Measurements from ENCODE around the gene USP17L17.
"Not testable (repeated sequence)": the region's sequence is repeated elsewhere in the genome, so short reads cannot be mapped to it uniquely, and the experiment has no call there.

DNA sequence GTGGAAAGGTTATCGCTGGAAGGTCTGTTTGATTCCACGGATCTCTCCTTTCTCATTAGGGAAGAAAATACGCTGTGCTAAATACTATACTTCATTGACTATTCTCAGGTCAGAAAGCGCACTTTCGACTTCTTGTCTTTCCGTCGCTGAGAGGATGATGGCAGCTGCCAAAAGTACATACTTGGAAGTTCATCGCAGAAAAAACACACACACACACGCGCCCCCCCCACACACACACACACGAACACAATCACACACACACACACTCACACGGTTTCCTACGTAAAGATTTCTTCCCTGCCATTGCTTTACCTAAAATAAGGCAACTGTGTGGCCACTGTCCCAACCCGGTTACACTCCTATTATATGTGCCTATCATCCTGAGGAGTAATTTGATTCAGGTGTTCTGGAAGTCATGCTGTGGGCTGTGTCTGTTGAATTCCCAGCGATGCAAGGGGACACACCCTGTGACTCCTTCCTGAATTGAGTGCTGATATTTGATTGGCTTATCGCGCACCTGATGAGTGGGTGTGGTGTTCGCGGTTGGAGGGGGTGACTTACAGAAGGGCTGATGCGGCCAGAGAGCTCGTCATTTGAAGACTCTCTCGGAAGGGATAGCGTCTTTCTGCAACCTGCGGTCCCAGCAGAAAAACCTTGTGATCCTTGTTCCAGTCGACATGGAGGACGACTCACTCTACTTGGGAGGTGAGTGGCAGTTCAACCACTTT is 4.4 kb downstream of the USP17L17 start, which contains the start of gene USP17L18:
- TF ChIP-seq, protein P1, sequence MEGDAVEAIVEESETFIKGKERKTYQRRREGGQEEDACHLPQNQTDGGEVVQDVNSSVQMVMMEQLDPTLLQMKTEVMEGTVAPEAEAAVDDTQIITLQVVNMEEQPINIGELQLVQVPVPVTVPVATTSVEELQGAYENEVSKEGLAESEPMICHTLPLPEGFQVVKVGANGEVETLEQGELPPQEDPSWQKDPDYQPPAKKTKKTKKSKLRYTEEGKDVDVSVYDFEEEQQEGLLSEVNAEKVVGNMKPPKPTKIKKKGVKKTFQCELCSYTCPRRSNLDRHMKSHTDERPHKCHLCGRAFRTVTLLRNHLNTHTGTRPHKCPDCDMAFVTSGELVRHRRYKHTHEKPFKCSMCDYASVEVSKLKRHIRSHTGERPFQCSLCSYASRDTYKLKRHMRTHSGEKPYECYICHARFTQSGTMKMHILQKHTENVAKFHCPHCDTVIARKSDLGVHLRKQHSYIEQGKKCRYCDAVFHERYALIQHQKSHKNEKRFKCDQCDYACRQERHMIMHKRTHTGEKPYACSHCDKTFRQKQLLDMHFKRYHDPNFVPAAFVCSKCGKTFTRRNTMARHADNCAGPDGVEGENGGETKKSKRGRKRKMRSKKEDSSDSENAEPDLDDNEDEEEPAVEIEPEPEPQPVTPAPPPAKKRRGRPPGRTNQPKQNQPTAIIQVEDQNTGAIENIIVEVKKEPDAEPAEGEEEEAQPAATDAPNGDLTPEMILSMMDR (IDR thresholded peaks at IDR 0.05) = not testable (repeated sequence)
- TF ChIP-seq POLR2A (IDR thresholded peaks at IDR 0.05); POLR2AphosphoS5 (IDR thresholded peaks at IDR 0.05; ENCODE audit: insufficient read depth in 1 of 2, low read depth in 1 of 2): not testable (repeated sequence)
